ENCODE results near the gene IFNLR1.

Gene IFNLR1

GRCh38 chr1:24120965-24121364, 66.1 kb downstream of the IFNLR1 start:
- no peak for DNase-seq (ENCODE audit: low spot score)

- no peak for DNase-seq (ENCODE audit: low spot score)
Observed at GRCh38 chr1:24119859-24120756, 67.0 kb downstream of the IFNLR1 start.

- no peak for DNase-seq (ENCODE audit: low spot score)
Observed at GRCh38 chr1:24119489-24119858, 67.6 kb downstream of the IFNLR1 start.

- peak; percentile 68 for DNase-seq (ENCODE audit: low spot score)
Observed at GRCh38 chr1:24118410-24119242, 68.5 kb downstream of the IFNLR1 start.

GRCh38 chr1:24117722-24118409, 69.2 kb downstream of the IFNLR1 start:
- DNase-seq (ENCODE audit: low spot score), result peak; percentile 79

- DNase-seq (ENCODE audit: low spot score), result no peak
Observed at GRCh38 chr1:24117132-24117531, 70.0 kb downstream of the IFNLR1 start.

GRCh38 chr1:24114753-24115152, 72.3 kb downstream of the IFNLR1 start:
- DNase-seq (ENCODE audit: low spot score), result no peak

- no peak for DNase-seq (ENCODE audit: low spot score)
Observed at GRCh38 chr1:24113641-24114033, 73.5 kb downstream of the IFNLR1 start.

- DNase-seq (ENCODE audit: low spot score), result peak; percentile 32
Observed at GRCh38 chr1:24111996-24112779, 74.9 kb downstream of the IFNLR1 start, which contains the start of gene MYOM3. TSS of gene MYOM3 (minus strand) at chr1:24112135. CDS start at chr1:24108636, 3,499 bp downstream.

- DNase-seq (ENCODE audit: low spot score), result no peak
Observed at GRCh38 chr1:24111262-24111995, 75.7 kb downstream of the IFNLR1 start.

GRCh38 chr1:24110642-24111261, 76.3 kb downstream of the IFNLR1 start:
- no peak for DNase-seq (ENCODE audit: low spot score)

GRCh38 chr1:24109686-24110475, 77.2 kb downstream of the IFNLR1 start:
- no peak for DNase-seq (ENCODE audit: low spot score)

- DNase-seq (ENCODE audit: low spot score), result no peak
Observed at GRCh38 chr1:24109166-24109483, 78.0 kb downstream of the IFNLR1 start.

- no peak for DNase-seq (ENCODE audit: low spot score)
Observed at GRCh38 chr1:24108334-24109165, 78.5 kb downstream of the IFNLR1 start.

GRCh38 chr1:24107462-24108138, 79.5 kb downstream of the IFNLR1 start:
- no peak for DNase-seq (ENCODE audit: low spot score)

- peak; percentile 36 for DNase-seq (ENCODE audit: low spot score)
Observed at GRCh38 chr1:24105368-24106160, 81.5 kb downstream of the IFNLR1 start.

GRCh38 chr1:24104854-24105253, 82.2 kb downstream of the IFNLR1 start:
- no peak for DNase-seq (ENCODE audit: low spot score)

All from LoVo (cell line).